Measurements from ENCODE around the gene ING2. TPM values are rescaled to one million over a fixed set of nuclear protein-coding genes. Genes with fewer than 3 reads are reported as not detected.

ING2 gene
- total RNA-seq, 1 donor from 2014 or later, result 8.7 TPM

DNA sequence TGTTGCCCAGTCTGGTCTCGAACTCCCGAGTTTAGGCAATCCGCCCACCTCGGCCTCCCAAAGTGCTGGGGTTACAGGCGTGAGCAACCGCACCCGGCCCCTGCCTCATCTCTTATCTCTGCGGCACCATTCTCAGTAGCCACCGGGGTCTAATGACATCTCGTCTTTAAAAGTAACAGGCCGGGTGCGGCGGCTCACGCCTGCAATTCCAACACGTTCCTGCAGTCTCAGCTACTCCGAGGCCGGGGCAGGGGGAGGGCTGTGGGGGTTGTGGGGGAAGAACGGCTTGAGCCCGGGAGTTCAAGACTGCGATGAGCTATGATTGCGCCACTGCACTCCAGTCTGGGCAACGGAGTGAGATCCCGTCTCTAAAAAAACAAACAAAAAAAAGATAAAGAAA, 28.8 kb downstream of the ING2 start:
- DNase-seq (no peak), ATAC-seq (no peak)
- intact Hi-C loops (cut with DNase I), result no loop called here
- Histone ChIP-seq H3K4me3 (no peak overlapping the region), H3K27me3 (no peaks in the 10 kb centered on the region), H3K4me1 (no peaks in the 10 kb centered on the region), H3K9me3 (no peaks in the 10 kb centered on the region), H3K27ac (no peak overlapping the region), H3K36me3 (no peaks in the 10 kb centered on the region)
- TF ChIP-seq, protein P1, sequence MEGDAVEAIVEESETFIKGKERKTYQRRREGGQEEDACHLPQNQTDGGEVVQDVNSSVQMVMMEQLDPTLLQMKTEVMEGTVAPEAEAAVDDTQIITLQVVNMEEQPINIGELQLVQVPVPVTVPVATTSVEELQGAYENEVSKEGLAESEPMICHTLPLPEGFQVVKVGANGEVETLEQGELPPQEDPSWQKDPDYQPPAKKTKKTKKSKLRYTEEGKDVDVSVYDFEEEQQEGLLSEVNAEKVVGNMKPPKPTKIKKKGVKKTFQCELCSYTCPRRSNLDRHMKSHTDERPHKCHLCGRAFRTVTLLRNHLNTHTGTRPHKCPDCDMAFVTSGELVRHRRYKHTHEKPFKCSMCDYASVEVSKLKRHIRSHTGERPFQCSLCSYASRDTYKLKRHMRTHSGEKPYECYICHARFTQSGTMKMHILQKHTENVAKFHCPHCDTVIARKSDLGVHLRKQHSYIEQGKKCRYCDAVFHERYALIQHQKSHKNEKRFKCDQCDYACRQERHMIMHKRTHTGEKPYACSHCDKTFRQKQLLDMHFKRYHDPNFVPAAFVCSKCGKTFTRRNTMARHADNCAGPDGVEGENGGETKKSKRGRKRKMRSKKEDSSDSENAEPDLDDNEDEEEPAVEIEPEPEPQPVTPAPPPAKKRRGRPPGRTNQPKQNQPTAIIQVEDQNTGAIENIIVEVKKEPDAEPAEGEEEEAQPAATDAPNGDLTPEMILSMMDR (IDR thresholded peaks at IDR 0.05), result no peak

DNA sequence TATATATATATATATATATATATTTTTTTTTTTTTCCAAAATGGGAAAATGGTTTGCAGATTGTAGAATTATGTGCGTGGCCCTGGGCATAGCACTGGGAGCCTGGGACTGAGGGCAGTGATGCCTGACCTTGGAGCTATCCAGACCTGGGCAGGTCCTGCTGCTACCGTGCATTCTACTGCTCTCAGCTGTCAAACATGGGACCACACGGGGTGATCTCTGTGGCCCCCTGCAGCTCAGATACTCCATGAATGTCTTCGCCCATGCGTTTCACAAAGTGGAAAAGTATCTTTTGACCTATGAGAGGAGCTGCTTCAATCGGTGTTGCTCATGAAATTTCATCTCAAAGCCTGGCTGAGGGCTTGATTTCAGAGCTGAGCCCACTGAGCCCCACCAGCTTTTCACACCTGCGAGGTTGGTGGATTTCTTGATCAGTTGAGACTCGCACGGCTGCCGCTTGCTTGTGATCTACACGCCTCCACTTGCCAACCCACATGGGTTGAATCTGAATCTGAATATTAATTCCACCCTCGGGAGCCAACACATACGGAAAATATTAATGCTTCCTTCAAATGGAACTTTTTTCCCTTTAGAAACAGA, 35.7 kb downstream of the ING2 start:
- Histone ChIP-seq H3K27me3 (no peaks in the 10 kb centered on the region), H3K27ac (no peak overlapping the region), H3K4me1 (no peaks in the 10 kb centered on the region), H3K9me3 (no peaks in the 10 kb centered on the region), H3K36me3 (no peaks in the 10 kb centered on the region), H3K4me3 (no peak overlapping the region)
- DNase-seq (no peak), ATAC-seq (no peak)
- intact Hi-C loops (cut with DNase I), result no loop called here
- TF ChIP-seq, protein P1 (IDR thresholded peaks at IDR 0.05), result no peak

DNA sequence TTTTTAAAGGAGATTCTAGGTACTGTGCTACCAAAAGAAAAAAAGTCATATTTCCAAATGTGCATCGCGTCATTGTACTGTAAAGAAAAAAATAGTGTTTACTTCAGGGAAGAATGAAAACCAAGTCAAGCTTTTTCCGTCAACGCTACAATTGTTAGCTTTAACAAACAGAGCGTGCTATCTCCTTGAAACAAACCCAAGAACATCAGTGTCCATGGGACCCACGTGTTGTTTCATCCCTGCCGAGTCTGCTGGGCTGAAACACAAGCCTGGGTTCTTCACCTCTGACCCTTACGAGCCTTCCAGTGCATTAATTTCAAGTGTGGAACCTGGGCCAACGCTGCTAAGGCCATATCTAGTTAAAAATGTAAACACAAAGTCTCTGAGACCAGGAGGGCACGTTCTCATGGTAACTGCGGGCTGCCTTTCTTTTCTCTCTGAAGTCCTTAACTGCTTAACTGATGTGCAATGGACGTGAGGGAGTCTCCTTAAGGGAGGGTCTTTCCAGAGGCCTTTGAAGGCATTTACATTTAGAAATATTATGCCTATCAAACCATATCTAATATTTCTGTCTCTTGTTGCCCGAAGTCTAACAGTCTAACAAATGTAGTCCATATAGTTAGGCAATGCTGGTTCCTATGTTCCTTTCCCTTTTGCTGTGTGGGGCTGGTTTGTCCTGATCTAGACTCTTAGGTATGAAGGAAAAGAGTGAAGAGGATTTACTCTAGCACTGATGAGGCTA, 36.3 kb downstream of the ING2 start:
- intact Hi-C loops (cut with DNase I), result no loop called here
- TF ChIP-seq, protein P1 (IDR thresholded peaks at IDR 0.05), result no peak
- ATAC-seq, result no peak
- Histone ChIP-seq H3K27ac (no peak overlapping the region), H3K4me1 (no peaks in the 10 kb centered on the region), H3K36me3 (no peaks in the 10 kb centered on the region), H3K4me3 (no peak overlapping the region), H3K9me3 (no peaks in the 10 kb centered on the region), H3K27me3 (no peaks in the 10 kb centered on the region)
- no peak for DNase-seq

DNA sequence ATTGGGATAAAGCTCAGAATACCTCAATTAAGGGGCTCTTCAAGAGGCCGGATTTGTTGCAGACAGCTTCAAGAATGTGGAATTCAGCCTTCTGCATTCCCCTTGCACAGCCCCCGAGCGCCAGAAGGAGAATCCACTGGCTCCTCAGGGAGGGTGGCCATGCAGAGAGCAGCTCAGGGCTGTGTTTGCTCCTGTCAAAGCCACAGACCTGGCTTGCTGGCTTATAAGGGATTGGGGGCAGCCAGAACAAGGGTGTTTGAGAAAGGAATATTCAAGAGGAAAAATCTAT, 36.8 kb downstream of the ING2 start:
- DNase-seq, result no peak
- Histone ChIP-seq H3K9me3 (no peaks in the 10 kb centered on the region), H3K27me3 (no peaks in the 10 kb centered on the region), H3K4me1 (no peaks in the 10 kb centered on the region), H3K27ac (no peak overlapping the region), H3K36me3 (no peaks in the 10 kb centered on the region), H3K4me3 (no peak overlapping the region)
- TF ChIP-seq, protein P1 (IDR thresholded peaks at IDR 0.05), result no peak
- intact Hi-C loops (cut with DNase I), result no loop called here
- no peak for ATAC-seq

DNA sequence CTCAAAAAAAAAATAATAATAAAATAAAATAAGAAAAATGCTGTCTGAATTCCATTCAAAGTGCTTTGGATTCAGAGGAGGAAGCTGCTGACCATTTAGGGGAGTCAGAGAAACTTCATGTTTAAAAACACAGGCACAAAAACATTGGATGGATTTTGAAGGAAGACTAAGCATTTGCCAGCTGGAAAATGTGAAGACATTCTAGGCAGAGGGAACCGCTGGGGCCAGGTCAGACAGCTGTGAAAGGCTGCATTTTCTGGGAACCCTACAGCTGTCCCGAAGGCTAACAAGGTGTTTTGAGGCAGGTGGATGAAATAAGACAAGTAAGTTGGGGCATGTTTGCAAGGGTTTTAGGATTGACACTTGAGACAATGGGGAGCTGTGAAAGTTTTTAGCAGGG, 38.6 kb downstream of the ING2 start:
- no peaks in the 10 kb centered on the region for H3K36me3 ChIP-seq
- no peak overlapping the region for H3K27ac ChIP-seq
- no peaks in the 10 kb centered on the region for H3K27me3 ChIP-seq
- TF ChIP-seq, protein P1 (IDR thresholded peaks at IDR 0.05), result no peak
- ATAC-seq (no peak), DNase-seq (no peak)
- intact Hi-C loops (cut with DNase I), result no loop called here
- H3K4me1 ChIP-seq, result no peaks in the 10 kb centered on the region
- no peaks in the 10 kb centered on the region for H3K9me3 ChIP-seq
- no peak overlapping the region for H3K4me3 ChIP-seq
